Measurements from ENCODE around the gene SUPT6H.
"Not testable (repeated sequence)": the region's sequence is repeated elsewhere in the genome, so short reads cannot be mapped to it uniquely, and the experiment has no call there.

SUPT6H gene

DNA sequence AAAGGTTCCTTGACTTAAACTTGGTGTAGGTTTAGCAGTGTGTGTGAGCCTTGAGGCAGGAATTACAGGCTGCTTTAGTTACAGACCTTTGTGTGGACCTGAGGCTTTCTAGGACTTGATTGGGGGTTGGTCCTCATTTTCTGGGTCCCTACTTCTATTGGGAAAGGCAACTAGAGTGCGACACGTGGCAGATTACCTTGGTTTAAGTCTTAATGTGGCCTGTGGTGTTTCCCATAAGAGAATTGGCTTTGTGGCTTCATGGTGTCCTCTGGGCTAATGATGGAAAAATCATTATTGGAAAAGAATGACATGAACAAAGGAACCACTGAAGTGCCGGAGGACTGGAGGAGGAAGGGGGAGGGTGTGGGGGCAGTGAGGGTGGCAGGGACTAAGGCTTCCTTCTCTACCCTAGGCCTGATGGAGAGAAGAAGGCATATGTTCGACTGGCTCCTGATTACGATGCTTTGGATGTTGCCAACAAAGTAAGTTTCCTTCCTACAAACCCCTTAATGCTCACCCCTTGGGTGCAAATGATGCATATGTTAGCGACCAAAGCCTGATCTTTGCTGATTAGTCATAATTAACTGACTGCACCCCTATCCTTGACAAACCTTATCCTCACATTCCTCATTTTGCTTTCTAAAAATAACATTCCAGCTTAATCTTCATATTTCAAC is 61.3 kb downstream of the SUPT6H start (continued):
- TF ChIP-seq ZNF571 (tag by site-specific recombination; IDR thresholded peaks at IDR 0.05) (no peak), ZNF223 (tag by site-specific recombination; IDR thresholded peaks at IDR 0.05) (no peak), ZNF549 (tag by site-specific recombination; IDR thresholded peaks at IDR 0.05) (no peak), KLF1 (tag by site-specific recombination; IDR thresholded peaks at IDR 0.05) (no peak), ZNF645 (tag by site-specific recombination; IDR thresholded peaks at IDR 0.05) (no peak), PATZ1 (tag by site-specific recombination; IDR thresholded peaks at IDR 0.05) (peak; percentile 50), SCRT2 (tag by site-specific recombination; IDR thresholded peaks at IDR 0.05) (peak; percentile 47; the same call in 1 of the 2 replicates), GLI4 (tag by site-specific recombination; IDR thresholded peaks at IDR 0.05) (no peak), ZNF449 (tag by site-specific recombination; IDR thresholded peaks at IDR 0.05) (no peak), KLF10 (tag by site-specific recombination; IDR thresholded peaks at IDR 0.05) (no peak), EGR2 (tag by site-specific recombination; IDR thresholded peaks at IDR 0.05; ENCODE audit: low read depth) (0 out of 2 replicates have a peak, but pooled peaks have one; percentile 44), ZFHX2 (tag by site-specific recombination; conservative IDR thresholded peaks at IDR 0.05) (0 out of 2 replicates have a peak, but pooled peaks have one; percentile 31), GLIS1 (tag by site-specific recombination; IDR thresholded peaks at IDR 0.05) (no peak), ZBTB21 (tag by site-specific recombination; IDR thresholded peaks at IDR 0.05) (no peak), MYNN (tag by site-specific recombination; IDR thresholded peaks at IDR 0.05; ENCODE audit: borderline replicate concordance) (no peak), ZNF112 (tag by site-specific recombination; IDR thresholded peaks at IDR 0.05) (no peak), ZNF324 (tag by site-specific recombination; IDR thresholded peaks at IDR 0.05) (no peak), ZNF398 (tag by site-specific recombination; IDR thresholded peaks at IDR 0.05) (peak; percentile 40; the same call in 1 of the 2 replicates), IKZF3 (tag by site-specific recombination; IDR thresholded peaks at IDR 0.05) (peak; percentile 54; the same call in 1 of the 2 replicates)

DNA sequence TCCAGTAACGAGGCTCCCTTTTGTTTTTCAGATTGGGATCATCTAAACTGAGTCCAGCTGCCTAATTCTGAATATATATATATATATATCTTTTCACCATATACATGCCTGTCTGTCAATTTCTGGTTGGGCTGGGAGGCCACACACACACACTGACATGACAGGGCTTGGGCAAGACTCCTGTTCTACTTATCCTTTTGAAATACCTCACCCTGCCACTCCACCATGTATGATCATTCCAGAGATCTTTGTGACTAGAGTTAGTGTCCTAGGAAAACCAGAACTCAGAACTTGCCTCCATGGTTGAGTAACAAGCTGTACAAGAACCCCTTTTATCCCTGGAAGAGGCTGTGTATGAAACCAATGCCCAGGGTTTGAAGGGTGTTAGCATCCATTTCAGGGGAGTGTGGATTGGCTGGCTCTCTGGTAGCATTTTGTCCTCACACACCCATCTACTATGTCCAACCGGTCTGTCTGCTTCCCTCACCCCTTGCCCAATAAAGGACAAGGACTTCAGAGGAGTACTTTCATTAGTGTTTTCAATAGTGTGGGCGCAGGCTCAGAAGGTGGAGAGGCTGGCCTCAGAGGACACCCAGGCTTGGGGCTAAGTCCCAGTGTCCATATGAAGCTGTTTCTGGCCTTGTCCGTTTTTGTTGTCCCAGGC is 62.0 kb downstream of the SUPT6H start:
- ChIA-PET CTCF (interaction anchor here (13.6 kb wide), 1 partner anchor 23 kb away, joined by 445 read pairs; the partner anchor contains the start of gene TRAF4), POLR2A (interaction anchor here (1.5 to 6.7 kb wide), 9 partner anchors 8 to 229 kb away, joined by 3 to 448 read pairs (median 38); partner anchors contain the start of genes BLTP2, PHF12, PROCA1 and SDF2)
- not testable (repeated sequence) for H3K9me3 ChIP-seq (ENCODE audit: control insufficient read depth, insufficient read depth, low read depth, low read length); H3K4me3 ChIP-seq (ENCODE audit: low read depth, low read length)
- H3K36me3 ChIP-seq (ENCODE audit: control insufficient read depth in 2 of 2, insufficient read depth in 1 of 2, low read length in 2 of 2): peaks cover 26 to 53% of the 10 kb centered on the region in 2 experiments
- peak overlapping the region; percentile 99 for H3K27ac ChIP-seq (ENCODE audit: extremely low read depth, low read depth, low read length)
- H3K4me1 ChIP-seq (ENCODE audit: control insufficient read depth, insufficient read depth, low read length): peaks cover 12% of the 10 kb centered on the region; the same call in 1 of the 2 replicates
- TF ChIP-seq ZFHX2 (tag by site-specific recombination; conservative IDR thresholded peaks at IDR 0.05) (peak; percentile 26; the same call in 1 of the 2 replicates), ZNF449 (tag by site-specific recombination; IDR thresholded peaks at IDR 0.05) (peak; percentile 93; the same call in 1 of the 2 replicates)
